Measurements from ENCODE around the gene KIF23.

The KIF23 gene

DNA sequence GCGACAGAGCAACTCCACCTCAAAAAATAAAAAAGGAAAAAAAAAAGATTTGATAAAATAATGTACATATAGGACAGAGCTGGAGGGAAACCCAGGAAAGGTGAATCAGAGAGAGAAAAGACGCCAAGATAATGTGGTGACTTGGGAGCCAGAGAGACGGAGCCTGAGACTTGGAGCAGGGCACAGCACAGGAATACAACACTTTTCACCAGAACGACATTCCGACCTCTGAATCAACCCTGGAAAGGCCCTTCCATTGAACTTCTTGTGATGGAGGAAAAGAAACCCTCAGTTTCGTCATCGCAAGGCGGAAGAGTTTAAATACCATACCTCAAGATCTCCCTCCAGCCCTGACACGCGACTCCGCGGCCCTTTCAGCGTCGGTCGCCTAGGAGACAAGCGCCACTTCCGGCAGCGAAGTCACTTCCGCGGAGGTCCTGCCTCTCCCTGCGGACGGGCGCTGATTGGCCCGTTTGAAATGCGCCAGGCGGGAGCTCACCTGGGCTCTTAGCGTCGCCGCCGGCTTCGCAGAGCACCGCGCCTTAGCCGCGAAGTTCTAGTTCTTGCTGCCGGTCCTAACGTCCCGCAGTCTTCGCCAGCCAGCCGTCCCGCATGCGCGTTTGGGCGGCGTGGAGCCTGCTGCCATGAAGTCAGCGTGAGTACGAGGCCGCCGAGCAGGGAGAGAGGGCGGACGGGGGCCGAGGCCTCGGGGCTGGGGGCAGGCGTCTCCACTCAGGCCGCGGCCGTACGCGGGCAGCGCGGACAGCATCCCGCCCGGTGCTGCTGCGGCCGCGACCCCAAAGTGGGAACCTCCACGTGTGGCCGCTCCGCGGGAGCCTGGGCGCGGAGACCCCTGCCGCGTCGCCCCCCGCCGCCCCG, at the start of gene KIF23:
TSS of gene KIF23 (plus strand) at position 528 of the 879 bp plus-strand sequence. CDS start at position 645, 117 bp downstream.
- TF ChIP-seq, protein P1, sequence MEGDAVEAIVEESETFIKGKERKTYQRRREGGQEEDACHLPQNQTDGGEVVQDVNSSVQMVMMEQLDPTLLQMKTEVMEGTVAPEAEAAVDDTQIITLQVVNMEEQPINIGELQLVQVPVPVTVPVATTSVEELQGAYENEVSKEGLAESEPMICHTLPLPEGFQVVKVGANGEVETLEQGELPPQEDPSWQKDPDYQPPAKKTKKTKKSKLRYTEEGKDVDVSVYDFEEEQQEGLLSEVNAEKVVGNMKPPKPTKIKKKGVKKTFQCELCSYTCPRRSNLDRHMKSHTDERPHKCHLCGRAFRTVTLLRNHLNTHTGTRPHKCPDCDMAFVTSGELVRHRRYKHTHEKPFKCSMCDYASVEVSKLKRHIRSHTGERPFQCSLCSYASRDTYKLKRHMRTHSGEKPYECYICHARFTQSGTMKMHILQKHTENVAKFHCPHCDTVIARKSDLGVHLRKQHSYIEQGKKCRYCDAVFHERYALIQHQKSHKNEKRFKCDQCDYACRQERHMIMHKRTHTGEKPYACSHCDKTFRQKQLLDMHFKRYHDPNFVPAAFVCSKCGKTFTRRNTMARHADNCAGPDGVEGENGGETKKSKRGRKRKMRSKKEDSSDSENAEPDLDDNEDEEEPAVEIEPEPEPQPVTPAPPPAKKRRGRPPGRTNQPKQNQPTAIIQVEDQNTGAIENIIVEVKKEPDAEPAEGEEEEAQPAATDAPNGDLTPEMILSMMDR (IDR thresholded peaks at IDR 0.05; ENCODE audit: low read depth, low read length): no peak
- no peaks in the 10 kb centered on the region for H3K9me3 ChIP-seq (ENCODE audit: severe bottlenecking)
- DNase-seq: peak; percentile 93
- H3K36me3 ChIP-seq: peaks cover 29% of the 10 kb centered on the region
- H3K27me3 ChIP-seq (ENCODE audit: insufficient read depth, low read depth, severe bottlenecking): no peaks in the 10 kb centered on the region
- peak within 1 kb of the TSS; percentile 95 for H3K4me3 ChIP-seq (ENCODE audit: low read depth, low read length)
- peak within 1 kb of the TSS; percentile 88 for H3K27ac ChIP-seq

DNA sequence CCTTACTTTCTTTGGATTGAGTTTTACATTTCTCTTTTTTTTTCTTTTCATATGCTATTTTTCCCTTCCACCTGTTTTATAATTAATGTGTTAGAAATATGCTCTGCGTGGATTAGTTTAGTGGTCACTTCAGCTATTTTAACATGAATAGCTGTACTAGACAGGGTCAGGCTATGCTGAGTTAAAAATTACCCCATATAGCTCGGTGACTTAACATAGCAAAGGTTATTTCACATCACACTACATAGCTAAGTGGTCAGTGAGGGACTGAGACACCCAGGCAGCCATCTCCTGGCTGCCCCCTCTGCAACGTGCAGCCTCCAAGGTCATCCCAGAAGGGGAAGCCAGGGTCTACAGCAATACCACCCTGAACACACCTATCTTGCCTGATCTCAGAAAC, 46.9 kb upstream of the KIF23 start:
- DNase-seq: no peak
- no peak overlapping the region for H3K27ac ChIP-seq
- TF ChIP-seq, protein P1 (IDR thresholded peaks at IDR 0.05; ENCODE audit: low read depth, low read length): no peak
- H3K4me3 ChIP-seq (ENCODE audit: low read depth, low read length): no peak overlapping the region
- H3K36me3 ChIP-seq: no peaks in the 10 kb centered on the region
- H3K9me3 ChIP-seq (ENCODE audit: severe bottlenecking): no peaks in the 10 kb centered on the region
- H3K27me3 ChIP-seq (ENCODE audit: insufficient read depth, low read depth, severe bottlenecking): no peaks in the 10 kb centered on the region

DNA sequence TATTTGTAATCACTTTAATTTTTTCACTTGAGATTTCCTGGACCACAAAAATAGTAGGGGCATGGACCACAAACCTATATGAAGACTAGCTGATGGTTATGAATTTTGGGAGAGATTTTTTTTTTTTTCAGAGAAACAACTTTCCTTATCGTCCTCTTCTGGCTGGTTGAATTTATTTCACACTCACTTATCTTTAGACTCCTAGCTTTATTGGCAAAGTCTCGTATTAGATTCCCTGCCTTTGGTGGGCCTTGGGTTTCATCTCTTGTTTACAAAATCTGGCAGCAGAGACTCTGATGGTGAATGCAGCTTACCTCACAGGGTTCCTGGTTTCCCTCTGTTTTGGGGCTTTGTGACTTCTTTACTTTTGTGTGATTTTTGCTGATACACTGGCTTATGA, 44.5 kb upstream of the KIF23 start:
- no peaks in the 10 kb centered on the region for H3K27me3 ChIP-seq (ENCODE audit: insufficient read depth, low read depth, severe bottlenecking)
- TF ChIP-seq, protein P1 (IDR thresholded peaks at IDR 0.05; ENCODE audit: low read depth, low read length): no peak
- peaks cover 3% of the 10 kb centered on the region for H3K9me3 ChIP-seq (ENCODE audit: severe bottlenecking)
- H3K36me3 ChIP-seq: no peaks in the 10 kb centered on the region
- no peak for DNase-seq
- no peak overlapping the region for H3K4me3 ChIP-seq (ENCODE audit: low read depth, low read length)
- no peak overlapping the region for H3K27ac ChIP-seq

DNA sequence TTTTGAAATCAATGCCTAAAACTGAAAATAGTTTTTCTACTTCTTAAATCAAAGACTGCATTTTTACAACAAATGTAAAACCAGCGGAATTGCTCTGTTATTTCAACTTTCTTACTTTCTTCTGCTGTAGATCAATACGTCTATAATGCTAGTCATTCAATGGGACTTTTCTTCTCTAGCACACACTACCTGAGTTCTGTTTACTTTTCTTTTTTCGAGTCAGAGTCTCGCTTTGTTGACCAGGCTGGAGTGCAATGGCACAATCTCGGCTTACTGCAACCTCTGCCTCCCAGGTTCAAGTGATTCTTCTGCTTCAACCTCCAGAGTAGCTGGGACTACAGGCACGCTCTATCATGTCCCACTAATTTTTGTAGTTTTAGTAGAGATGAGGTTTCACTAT, 40.7 kb upstream of the KIF23 start:
- Histone ChIP-seq H3K36me3 (no peaks in the 10 kb centered on the region), H3K27me3 (ENCODE audit: insufficient read depth, low read depth, severe bottlenecking) (no peaks in the 10 kb centered on the region), H3K27ac (no peak overlapping the region), H3K4me3 (ENCODE audit: low read depth, low read length) (no peak overlapping the region), H3K9me3 (ENCODE audit: severe bottlenecking) (peaks cover 3% of the 10 kb centered on the region)
- DNase-seq: no peak
- TF ChIP-seq, protein P1 (IDR thresholded peaks at IDR 0.05; ENCODE audit: low read depth, low read length): no peak

DNA sequence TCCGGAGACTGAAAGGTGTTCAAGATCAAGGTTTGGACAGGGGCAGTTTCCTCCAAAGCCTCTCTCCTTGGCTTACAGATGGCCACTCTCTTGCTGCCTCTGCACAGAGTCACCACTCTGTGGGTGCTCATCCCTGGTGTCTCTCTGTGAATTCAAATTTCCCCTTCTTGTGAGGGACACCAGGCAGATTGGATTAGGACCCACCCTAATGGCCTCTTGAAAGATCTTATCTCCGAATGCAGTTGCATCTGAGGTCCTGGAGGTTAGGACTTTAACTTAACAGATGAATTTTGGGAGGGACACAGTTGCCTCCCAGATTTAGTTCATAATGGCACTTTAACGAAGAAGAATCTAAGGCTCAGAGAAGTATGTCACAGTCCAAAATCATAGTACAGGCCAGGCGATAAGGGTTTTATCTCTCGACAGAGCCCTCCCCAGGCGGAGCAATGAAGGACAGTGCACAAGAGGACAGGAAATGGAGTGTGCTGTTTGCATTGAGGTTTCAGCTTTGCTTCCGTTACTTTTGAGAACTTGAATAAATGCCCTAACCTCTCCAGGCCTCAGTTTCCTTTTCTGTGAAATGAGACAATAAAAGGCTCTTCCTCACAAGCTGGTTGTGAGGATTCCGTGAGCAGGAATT, 38.9 kb upstream of the KIF23 start:
- DNase-seq: no peak
- H3K27ac ChIP-seq: no peak overlapping the region
- H3K4me3 ChIP-seq (ENCODE audit: low read depth, low read length): no peak overlapping the region
- H3K36me3 ChIP-seq: no peaks in the 10 kb centered on the region
- H3K27me3 ChIP-seq (ENCODE audit: insufficient read depth, low read depth, severe bottlenecking): no peaks in the 10 kb centered on the region
- TF ChIP-seq, protein P1 (IDR thresholded peaks at IDR 0.05; ENCODE audit: low read depth, low read length): no peak
- H3K9me3 ChIP-seq (ENCODE audit: severe bottlenecking): peaks cover 3% of the 10 kb centered on the region

Measured in WERI-Rb-1 (cell line).